GM12878 (cell line): ENCODE measurements around the gene WNT9A. TPM values are rescaled to one million over a fixed set of nuclear protein-coding genes. Genes with fewer than 3 reads are reported as not detected.

ENCODE experiments used
- ATAC-seq: fragments of 200-7000 bp; cut with Tn5 transposase; 3 replicates; pipeline ENCODE4 v1.9.1; 2020; ENCODE audit warnings: mild to moderate bottlenecking, moderate library complexity
- BruUV-seq: library from RNA; stranded (reverse); fragments of 400-500 nt; replicated peaks from 2 replicates; lab custom pipeline; 2021; lab: Mats Ljungman, UMichigan
- CTCF ChIA-PET: fragments of 300-600 bp; sonication (Branson Sonifier 250); formaldehyde crosslinking; extraction: SDS; loops from one replicate; lab custom pipeline; 2021; ENCODE audit warnings: inconsistent platforms; lab: Yijun Ruan, JAX
- POLR2A ChIA-PET: fragments of 350-600 bp; formaldehyde crosslinking; extraction: SDS; loops from one replicate; lab custom pipeline; 2021; ENCODE audit warnings: inconsistent platforms; lab: Charles Lee
- RAD21 ChIA-PET: fragments of 300-600 bp; sonication (Branson Sonifier 250); formaldehyde crosslinking; loops from one replicate; lab custom pipeline; 2023; ENCODE audit warnings: antibody characterized with exemption; ENCODE audit not compliant: unreplicated experiment; lab: Charles Lee
- SMC1A ChIA-PET: fragments of 300-600 bp; sonication (Branson Sonifier 250); formaldehyde crosslinking; loops from one replicate; lab custom pipeline; 2023; ENCODE audit not compliant: unreplicated experiment, uncharacterized antibody; lab: Charles Lee
- DNase-seq: peaks from one replicate; pipeline ENCODE4 v3.0.0-alpha.2; 2011; ENCODE audit warnings: low read depth, low spot score
- FAIRE-seq: peaks from 3 replicates; lab custom pipeline; 2011; peaks lifted over from hg19 to GRCh38; lab: Jason Lieb, UNC
- H2AFZ ChIP-seq: 2 replicates; pipeline ENCODE4 v1.6.0; 2011; ENCODE audit warnings: low read depth, low read length, control low read depth; ENCODE audit not compliant: control insufficient read depth
- H3K27ac ChIP-seq: 2 replicates; pipeline ENCODE4 v1.5.1; 2011; ENCODE audit warnings: control low read depth; ENCODE audit not compliant: control insufficient read depth, insufficient read depth
- H3K27me3 ChIP-seq, 2 experiments: replicated peaks in 1 of 2; 2 replicates each; pipeline versions ENCODE4 v1.6.0 to v1.6.1; 2011; ENCODE audit warnings: low read length in 1 of 2; ENCODE audit not compliant: control insufficient read depth in 2 of 2, insufficient read depth in 2 of 2
- H3K36me3 ChIP-seq, 2 experiments: 2 replicates each; pipeline ENCODE4 v1.5.1; 2011; ENCODE audit warnings: low read length in 1 of 2; ENCODE audit not compliant: control insufficient read depth in 2 of 2, insufficient read depth in 2 of 2
- H3K4me1 ChIP-seq: 2 replicates; pipeline ENCODE4 v1.6.1; 2011; ENCODE audit warnings: mild to moderate bottlenecking, low read length, moderate library complexity, mixed read lengths; ENCODE audit not compliant: control insufficient read depth, insufficient read depth
- H3K4me2 ChIP-seq: 2 replicates; pipeline ENCODE4 v1.6.0; 2011; ENCODE audit warnings: control low read depth; ENCODE audit not compliant: control insufficient read depth, insufficient read depth
- H3K4me3 ChIP-seq: fragments of 200-600 bp; sonication (generic); 2 replicates; pipeline ENCODE4 v1.5.1; 2016
- H3K79me2 ChIP-seq: 2 replicates; pipeline ENCODE4 v1.6.0; 2011; ENCODE audit warnings: low read length; ENCODE audit not compliant: control insufficient read depth, insufficient read depth
- H3K9ac ChIP-seq: 2 replicates; pipeline ENCODE4 v1.8.0; 2011; ENCODE audit warnings: low read length, control low read depth, mixed read lengths; ENCODE audit not compliant: control insufficient read depth, insufficient read depth
- H3K9me3 ChIP-seq: replicated peaks from 3 replicates; pipeline ENCODE4 v1.5.1; 2011; ENCODE audit warnings: mild to moderate bottlenecking, low read length; ENCODE audit not compliant: control insufficient read depth, insufficient read depth
- H4K20me1 ChIP-seq: 2 replicates; pipeline ENCODE4 v1.6.0; 2011; ENCODE audit not compliant: control insufficient read depth, insufficient read depth
- ATF7 ChIP-seq: fragments of 450-650 bp; IDR thresholded peaks from 2 replicates; pipeline ENCODE4 v1.6.1; 2016; ENCODE audit warnings: low read depth, mild to moderate bottlenecking
- CBX5 ChIP-seq: sonication (generic); IDR thresholded peaks from 2 replicates; pipeline ENCODE4 v1.6.1; 2016; ENCODE audit warnings: low read depth, moderate library complexity, mild to moderate bottlenecking, inconsistent platforms
- CEBPB ChIP-seq, 2 experiments: fragments of 150-350 bp in 1 of 2; IDR thresholded peaks; 2 replicates each; pipeline ENCODE4 v1.6.1; 2012 to 2014; ENCODE audit warnings: low read depth in 2 of 2, low read length in 2 of 2, borderline replicate concordance in 1 of 2, inconsistent platforms in 1 of 2
- CHD2 ChIP-seq: IDR thresholded peaks from 2 replicates; pipeline ENCODE4 v1.6.1; 2011; ENCODE audit warnings: low read depth, low read length, improper control_type of control experiment, borderline replicate concordance
- MEF2A ChIP-seq: IDR thresholded peaks from 2 replicates; pipeline ENCODE4 v1.6.1; 2011; ENCODE audit warnings: low read depth, mild to moderate bottlenecking, low read length, moderate library complexity; ENCODE audit not compliant: insufficient read depth
- MTA3 ChIP-seq: IDR thresholded peaks from 2 replicates; pipeline ENCODE4 v1.6.1; 2012; ENCODE audit warnings: low read length, inconsistent platforms, borderline replicate concordance
- MYB ChIP-seq: fragments of 150-350 bp; IDR thresholded peaks from 2 replicates; pipeline ENCODE4 v1.6.1; 2014; ENCODE audit warnings: mild to moderate bottlenecking, low read depth, low read length, borderline replicate concordance
- POU2F2 ChIP-seq: IDR thresholded peaks from 3 replicates; pipeline ENCODE4 v1.6.1; 2011; ENCODE audit warnings: low read depth, mild to moderate bottlenecking, low read length, borderline replicate concordance
- SPI1 ChIP-seq: IDR thresholded peaks from 2 replicates; pipeline ENCODE4 v1.6.1; 2011; ENCODE audit warnings: low read depth, mild to moderate bottlenecking, low read length, moderate library complexity, borderline replicate concordance; ENCODE audit not compliant: insufficient read depth
- WGBS: methylation state at CpG from one replicate; pipeline ENCODE4 v1.1.6; 2016; ENCODE audit warnings: low lambda C conversion rate; ENCODE audit not compliant: insufficient replicate concordance, insufficient coverage; ENCODE audit errors: missing lambda C conversion rate; 5-methylcytosine and 5-hydroxymethylcytosine counted together
- in situ Hi-C: fragments of 300-500 bp; cut with MboI; formaldehyde crosslinking; loops from 9 replicates; pipeline ENCODE4 v1.14.3; 2018; ENCODE audit warnings: mixed read lengths
- intact Hi-C: fragments of 100-400 bp; cut with micrococcal nuclease; formaldehyde crosslinking; loops from one replicate; pipeline ENCODE4 v1.14.2; 2022; ENCODE audit not compliant: unreplicated experiment
- polyA plus RNA-seq, 11 experiments: library from polyadenylated mRNA; depleted of rRNA in 4 of 11; unstranded in 6 of 11; stranded (reverse) in 5 of 11; fragments of >200 nt; fragmentation: Nextera tagmentation in 4 of 11; fragmentation: Illumina TruSeq in 1 of 11; extraction: Ambion mirVana in 4 of 11; extraction: Trizol in 1 of 11; gene quantifications; 1 replicate in 1 of 11; 2 replicates in 10 of 11; pipeline versions ENCODE4 v1.2.1 to v1.2.3, GENCODE V29; 2011 to 2016; ENCODE audit warnings: inconsistent platforms in 2 of 11, missing spikeins in 2 of 11, low read depth in 1 of 11
- total RNA-seq, 4 experiments: library from RNA; depleted of rRNA in 3 of 4; stranded (reverse); fragments of >200 nt in 3 of 4; fragmentation: Illumina TruSeq in 1 of 4; extraction: Trizol in 1 of 4; gene quantifications; 2 replicates each; pipeline versions ENCODE4 v1.2.1 to v1.2.3, GENCODE V29; 2013 to 2021
- TF ChIP-seq, protein P1 (sequence below): fragments of 450-650 bp; IDR thresholded peaks from 2 replicates; pipeline ENCODE4 v1.6.1; 2017; ENCODE audit warnings: mild to moderate bottlenecking, moderate library complexity
- TF ChIP-seq, protein P2 (sequence below): fragments of 150-350 bp; IDR thresholded peaks from 2 replicates; pipeline ENCODE4 v1.6.1; 2016; ENCODE audit warnings: low read depth, low read length
- TF ChIP-seq, protein P3 (sequence below): fragments of 450-650 bp; IDR thresholded peaks from 2 replicates; pipeline ENCODE4 v1.6.1; 2017; ENCODE audit warnings: antibody characterized with exemption, mild to moderate bottlenecking, moderate library complexity

Gene WNT9A
- total and polyA plus RNA-seq, 10 of the 15 experiments (the other 5 are each of a cell fraction or from before 2014, with no cell fraction given), result not detected

DNA sequence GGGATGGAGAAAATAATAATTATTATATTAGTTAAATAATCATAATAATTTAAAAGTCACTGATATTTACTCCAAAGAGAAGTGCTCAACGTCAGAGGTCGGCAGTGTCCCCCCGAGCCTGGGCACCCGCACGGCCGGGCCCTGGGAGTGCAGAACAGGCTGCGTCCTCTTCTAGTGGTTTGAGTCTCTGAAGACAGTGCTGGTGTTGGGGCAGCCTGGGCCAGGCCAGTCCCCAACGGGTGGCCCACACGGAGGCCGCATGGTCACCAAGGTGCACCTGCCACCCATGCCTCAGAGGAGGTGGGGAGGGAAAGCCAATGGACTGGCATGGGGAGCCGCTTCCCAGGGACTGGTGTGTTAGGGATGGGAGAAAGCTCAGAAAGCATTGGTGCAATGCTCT is 27.3 kb downstream of the WNT9A start:
- intact Hi-C loops (no loop called here), in situ Hi-C loops (no loop called here)
- ChIA-PET POLR2A (no interaction called here), RAD21 (no interaction called here), CTCF (no interaction called here), SMC1A (no interaction called here)
- WGBS, result 58% methylated on average over 11 of the region's 11 CpGs
- no peak for DNase-seq
- Histone ChIP-seq H3K4me3 (no peak overlapping the region), H2AFZ (no peak overlapping the region), H3K9me3 (no peaks in the 10 kb centered on the region), H3K4me2 (no peak overlapping the region), H3K4me1 (no peaks in the 10 kb centered on the region), H3K27me3 (no peaks in the 10 kb centered on the region), H3K9ac (no peak overlapping the region), H4K20me1 (no peaks in the 10 kb centered on the region), H3K79me2 (no peaks in the 10 kb centered on the region), H3K27ac (no peak overlapping the region), H3K36me3 (no peaks in the 10 kb centered on the region)
- TF ChIP-seq, protein P1, sequence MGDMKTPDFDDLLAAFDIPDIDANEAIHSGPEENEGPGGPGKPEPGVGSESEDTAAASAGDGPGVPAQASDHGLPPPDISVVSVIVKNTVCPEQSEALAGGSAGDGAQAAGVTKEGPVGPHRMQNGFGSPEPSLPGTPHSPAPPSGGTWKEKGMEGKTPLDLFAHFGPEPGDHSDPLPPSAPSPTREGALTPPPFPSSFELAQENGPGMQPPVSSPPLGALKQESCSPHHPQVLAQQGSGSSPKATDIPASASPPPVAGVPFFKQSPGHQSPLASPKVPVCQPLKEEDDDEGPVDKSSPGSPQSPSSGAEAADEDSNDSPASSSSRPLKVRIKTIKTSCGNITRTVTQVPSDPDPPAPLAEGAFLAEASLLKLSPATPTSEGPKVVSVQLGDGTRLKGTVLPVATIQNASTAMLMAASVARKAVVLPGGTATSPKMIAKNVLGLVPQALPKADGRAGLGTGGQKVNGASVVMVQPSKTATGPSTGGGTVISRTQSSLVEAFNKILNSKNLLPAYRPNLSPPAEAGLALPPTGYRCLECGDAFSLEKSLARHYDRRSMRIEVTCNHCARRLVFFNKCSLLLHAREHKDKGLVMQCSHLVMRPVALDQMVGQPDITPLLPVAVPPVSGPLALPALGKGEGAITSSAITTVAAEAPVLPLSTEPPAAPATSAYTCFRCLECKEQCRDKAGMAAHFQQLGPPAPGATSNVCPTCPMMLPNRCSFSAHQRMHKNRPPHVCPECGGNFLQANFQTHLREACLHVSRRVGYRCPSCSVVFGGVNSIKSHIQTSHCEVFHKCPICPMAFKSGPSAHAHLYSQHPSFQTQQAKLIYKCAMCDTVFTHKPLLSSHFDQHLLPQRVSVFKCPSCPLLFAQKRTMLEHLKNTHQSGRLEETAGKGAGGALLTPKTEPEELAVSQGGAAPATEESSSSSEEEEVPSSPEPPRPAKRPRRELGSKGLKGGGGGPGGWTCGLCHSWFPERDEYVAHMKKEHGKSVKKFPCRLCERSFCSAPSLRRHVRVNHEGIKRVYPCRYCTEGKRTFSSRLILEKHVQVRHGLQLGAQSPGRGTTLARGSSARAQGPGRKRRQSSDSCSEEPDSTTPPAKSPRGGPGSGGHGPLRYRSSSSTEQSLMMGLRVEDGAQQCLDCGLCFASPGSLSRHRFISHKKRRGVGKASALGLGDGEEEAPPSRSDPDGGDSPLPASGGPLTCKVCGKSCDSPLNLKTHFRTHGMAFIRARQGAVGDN, result no peak
- TF ChIP-seq, protein P2, sequence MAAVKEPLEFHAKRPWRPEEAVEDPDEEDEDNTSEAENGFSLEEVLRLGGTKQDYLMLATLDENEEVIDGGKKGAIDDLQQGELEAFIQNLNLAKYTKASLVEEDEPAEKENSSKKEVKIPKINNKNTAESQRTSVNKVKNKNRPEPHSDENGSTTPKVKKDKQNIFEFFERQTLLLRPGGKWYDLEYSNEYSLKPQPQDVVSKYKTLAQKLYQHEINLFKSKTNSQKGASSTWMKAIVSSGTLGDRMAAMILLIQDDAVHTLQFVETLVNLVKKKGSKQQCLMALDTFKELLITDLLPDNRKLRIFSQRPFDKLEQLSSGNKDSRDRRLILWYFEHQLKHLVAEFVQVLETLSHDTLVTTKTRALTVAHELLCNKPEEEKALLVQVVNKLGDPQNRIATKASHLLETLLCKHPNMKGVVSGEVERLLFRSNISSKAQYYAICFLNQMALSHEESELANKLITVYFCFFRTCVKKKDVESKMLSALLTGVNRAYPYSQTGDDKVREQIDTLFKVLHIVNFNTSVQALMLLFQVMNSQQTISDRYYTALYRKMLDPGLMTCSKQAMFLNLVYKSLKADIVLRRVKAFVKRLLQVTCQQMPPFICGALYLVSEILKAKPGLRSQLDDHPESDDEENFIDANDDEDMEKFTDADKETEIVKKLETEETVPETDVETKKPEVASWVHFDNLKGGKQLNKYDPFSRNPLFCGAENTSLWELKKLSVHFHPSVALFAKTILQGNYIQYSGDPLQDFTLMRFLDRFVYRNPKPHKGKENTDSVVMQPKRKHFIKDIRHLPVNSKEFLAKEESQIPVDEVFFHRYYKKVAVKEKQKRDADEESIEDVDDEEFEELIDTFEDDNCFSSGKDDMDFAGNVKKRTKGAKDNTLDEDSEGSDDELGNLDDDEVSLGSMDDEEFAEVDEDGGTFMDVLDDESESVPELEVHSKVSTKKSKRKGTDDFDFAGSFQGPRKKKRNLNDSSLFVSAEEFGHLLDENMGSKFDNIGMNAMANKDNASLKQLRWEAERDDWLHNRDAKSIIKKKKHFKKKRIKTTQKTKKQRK, result no peak
- TF ChIP-seq MYB, result no peak
- no peak for TF ChIP-seq CBX5
- TF ChIP-seq ATF7, result no peak
- TF ChIP-seq MTA3, result no peak
- no peak for TF ChIP-seq CEBPB (IDR thresholded peaks at IDR 0.05; ENCODE audit: borderline replicate concordance in 1 of 2, low read depth in 2 of 2, low read length in 2 of 2)
- TF ChIP-seq, protein P3, sequence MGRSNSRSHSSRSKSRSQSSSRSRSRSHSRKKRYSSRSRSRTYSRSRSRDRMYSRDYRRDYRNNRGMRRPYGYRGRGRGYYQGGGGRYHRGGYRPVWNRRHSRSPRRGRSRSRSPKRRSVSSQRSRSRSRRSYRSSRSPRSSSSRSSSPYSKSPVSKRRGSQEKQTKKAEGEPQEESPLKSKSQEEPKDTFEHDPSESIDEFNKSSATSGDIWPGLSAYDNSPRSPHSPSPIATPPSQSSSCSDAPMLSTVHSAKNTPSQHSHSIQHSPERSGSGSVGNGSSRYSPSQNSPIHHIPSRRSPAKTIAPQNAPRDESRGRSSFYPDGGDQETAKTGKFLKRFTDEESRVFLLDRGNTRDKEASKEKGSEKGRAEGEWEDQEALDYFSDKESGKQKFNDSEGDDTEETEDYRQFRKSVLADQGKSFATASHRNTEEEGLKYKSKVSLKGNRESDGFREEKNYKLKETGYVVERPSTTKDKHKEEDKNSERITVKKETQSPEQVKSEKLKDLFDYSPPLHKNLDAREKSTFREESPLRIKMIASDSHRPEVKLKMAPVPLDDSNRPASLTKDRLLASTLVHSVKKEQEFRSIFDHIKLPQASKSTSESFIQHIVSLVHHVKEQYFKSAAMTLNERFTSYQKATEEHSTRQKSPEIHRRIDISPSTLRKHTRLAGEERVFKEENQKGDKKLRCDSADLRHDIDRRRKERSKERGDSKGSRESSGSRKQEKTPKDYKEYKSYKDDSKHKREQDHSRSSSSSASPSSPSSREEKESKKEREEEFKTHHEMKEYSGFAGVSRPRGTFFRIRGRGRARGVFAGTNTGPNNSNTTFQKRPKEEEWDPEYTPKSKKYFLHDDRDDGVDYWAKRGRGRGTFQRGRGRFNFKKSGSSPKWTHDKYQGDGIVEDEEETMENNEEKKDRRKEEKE, result no peak
- TF ChIP-seq SPI1, result no peak
- TF ChIP-seq POU2F2, result no peak
- no peak for TF ChIP-seq CHD2
- no peak for TF ChIP-seq MEF2A
- ATAC-seq, result no peak
- no peak for FAIRE-seq
- BruUV-seq, result no TSS peak
